Esophagus squamous epithelium (tissue), 5 donors: ENCODE data around the gene CLEC17A. TPM values are rescaled to one million over a fixed set of nuclear protein-coding genes. Genes with fewer than 3 reads are reported as not detected.
"Not testable (repeated sequence)": the region's sequence is repeated elsewhere in the genome, so short reads cannot be mapped to it uniquely, and the experiment has no call there.

Experiments
- DNase-seq: peaks from one replicate; lab custom pipeline; 2025; lab: John Stamatoyannopoulos, UW
- H3K27ac ChIP-seq, 4 donors: fragments of 200-600 bp; sonication (generic); one replicate each; pipeline ENCODE4 v1.5.1; 2016 to 2019; ENCODE audit warnings: mild to moderate bottlenecking in 1 of 4
- H3K27me3 ChIP-seq, 4 donors: fragments of 200-600 bp; sonication (generic); 1 replicate in 3 of 4; 2 replicates in 1 of 4; pipeline versions ENCODE4 v1.5.1 to v1.6.0; 2017 to 2021; ENCODE audit warnings: antibody characterized with exemption in 1 of 4
- H3K36me3 ChIP-seq, 3 donors: fragments of 200-600 bp; sonication (generic); one replicate each; pipeline ENCODE4 v1.5.1; 2016 to 2019
- H3K4me1 ChIP-seq, 3 donors: fragments of 200-600 bp; sonication (generic); one replicate each; pipeline ENCODE4 v1.5.1; 2017 to 2019
- H3K4me3 ChIP-seq, 4 donors: fragments of 200-600 bp; sonication (generic); 1 replicate in 3 of 4; 2 replicates in 1 of 4; pipeline ENCODE4 v1.5.1; 2016 to 2019; ENCODE audit warnings: mild to moderate bottlenecking in 2 of 4, moderate library complexity in 1 of 4
- H3K9me3 ChIP-seq, 3 donors: fragments of 200-600 bp; sonication (generic); one replicate each; pipeline ENCODE4 v1.5.1; 2016 to 2019
- CTCF ChIP-seq, 6 experiments: fragments of 450-650 bp in 4 of 6; fragments of 200-600 bp in 2 of 6; sonication (generic) in 2 of 6; IDR thresholded peaks; one replicate each; pipeline ENCODE4 v1.5.1; 2016 to 2019; ENCODE audit warnings: antibody characterized with exemption in 6 of 6, mild to moderate bottlenecking in 4 of 6, moderate library complexity in 4 of 6
- POLR2A ChIP-seq, 4 donors: fragments of 450-650 bp; IDR thresholded peaks; one replicate each; pipeline ENCODE4 v1.6.1; 2017; ENCODE audit warnings: antibody characterized with exemption in 4 of 4, mild to moderate bottlenecking in 4 of 4, moderate library complexity in 3 of 4
- WGBS, 2 donors: methylation state at CpG; one replicate each; pipeline ENCODE4 v1.1.5; 2018; 5-methylcytosine and 5-hydroxymethylcytosine counted together
- intact Hi-C: fragments of 100-400 bp; cut with DNase I; formaldehyde crosslinking; loops from one replicate; pipeline ENCODE4 v1.15.0; 2022
- total RNA-seq, 4 donors: library from RNA; depleted of rRNA; stranded (reverse); fragments of >200 nt; gene quantifications; one replicate each; pipeline ENCODE4 v1.1.0, GENCODE V29; 2016
- donor health status: DM: yes; HTN: yes; CAD: no.

CLEC17A gene
- total RNA-seq, 4 donors from 2014 or later, result not detected

DNA sequence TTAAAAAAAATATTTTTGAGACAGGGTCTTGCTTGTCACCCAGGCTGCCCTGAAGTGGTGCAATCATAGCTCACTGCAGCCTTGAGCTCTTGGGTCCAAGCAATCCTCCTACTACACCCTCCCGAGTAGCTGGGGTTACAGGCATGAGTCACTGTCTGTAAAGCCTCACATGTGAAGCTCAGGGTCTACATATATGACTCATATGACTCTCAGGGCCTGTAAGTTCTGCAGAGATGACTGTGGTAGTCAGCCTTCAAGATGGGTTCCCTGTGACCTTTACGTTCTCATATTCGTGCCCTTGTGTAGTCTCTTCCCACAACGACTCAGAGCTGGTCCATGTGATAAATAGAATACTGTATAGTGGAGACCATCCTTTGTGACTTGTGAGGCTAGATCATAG is 6.5 kb downstream of the CLEC17A start:
- H3K4me3 ChIP-seq, H3K36me3 ChIP-seq, H3K4me1 ChIP-seq, intact Hi-C loops, H3K9me3 ChIP-seq, DNase-seq, H3K27ac ChIP-seq: not testable (repeated sequence)
- WGBS, 2 donors, result no CpG with 5 or more reads among the region's 4 CpGs
- H3K27me3 ChIP-seq, result peaks cover 0 to 10% (median 0%) of the 10 kb centered on the region in 4 donors

- no peak for DNase-seq
- Histone ChIP-seq H3K9me3 (no peaks in the 10 kb centered on the region), H3K4me3 (no peak overlapping the region), H3K27ac (no peak overlapping the region), H3K27me3 (peaks cover 0 to 16% (median 0%) of the 10 kb centered on the region in 4 donors), H3K36me3 (no peaks in the 10 kb centered on the region), H3K4me1 (no peaks in the 10 kb centered on the region)
- no peak for TF ChIP-seq POLR2A (IDR thresholded peaks at IDR 0.05)
- no peak for TF ChIP-seq CTCF (IDR thresholded peaks at IDR 0.05)
- WGBS, 2 donors, result 83 to 89% methylated on average over 3 of the region's 3 CpGs
- intact Hi-C loops, result no loop called here
Measured at GRCh38 chr19:14595558-14595957, 12.7 kb downstream of the CLEC17A start.

DNA sequence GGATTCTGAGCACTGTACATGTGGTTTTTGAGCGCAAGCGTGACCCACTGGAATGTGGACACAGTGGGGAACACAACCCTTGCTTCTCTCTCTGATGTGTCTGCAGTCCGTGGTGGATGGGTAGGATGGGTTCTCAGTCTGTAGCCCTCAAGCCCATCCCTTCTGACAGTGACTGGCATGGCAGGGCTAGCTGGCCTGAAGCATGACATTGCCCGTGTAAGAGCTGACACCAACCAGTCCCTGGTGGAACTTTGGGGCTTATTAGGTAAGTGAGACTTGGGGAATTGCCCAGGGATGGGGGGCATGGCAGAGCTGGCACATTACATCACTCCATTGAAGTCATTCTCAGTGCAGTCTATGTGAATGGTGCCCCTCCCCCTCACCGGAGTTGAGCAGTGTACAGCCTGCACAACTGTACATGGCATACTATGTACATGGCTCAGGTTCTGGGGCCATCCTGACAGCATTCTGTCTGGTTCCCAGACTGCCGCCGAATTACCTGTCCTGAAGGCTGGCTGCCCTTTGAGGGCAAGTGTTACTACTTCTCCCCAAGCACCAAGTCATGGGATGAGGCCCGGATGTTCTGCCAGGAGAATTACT is 16.8 kb downstream of the CLEC17A start:
- WGBS, 2 donors, result 90 to 95% methylated on average over 2 to 5 of the region's 8 CpGs

GRCh38 chr19:14603990-14604387 is 21.1 kb downstream of the CLEC17A start:
- WGBS, 2 donors, result 71 to 72% methylated on average over 2 of the region's 2 CpGs
- H3K27ac ChIP-seq, result no peak overlapping the region
- H3K36me3 ChIP-seq, result no peaks in the 10 kb centered on the region
- DNase-seq, result no peak
- intact Hi-C loops, result no loop called here
- H3K9me3 ChIP-seq, result no peaks in the 10 kb centered on the region
- no peaks in the 10 kb centered on the region for H3K4me1 ChIP-seq
- TF ChIP-seq CTCF (IDR thresholded peaks at IDR 0.05) (no peak), POLR2A (IDR thresholded peaks at IDR 0.05) (no peak)
- no peaks in the 10 kb centered on the region for H3K27me3 ChIP-seq
- H3K4me3 ChIP-seq, result no peak overlapping the region

More for the DNA sequence above, 16.8 kb downstream of the CLEC17A start:
- H3K27ac ChIP-seq, result no peak overlapping the region
- H3K4me3 ChIP-seq, result no peak overlapping the region
- intact Hi-C loops, result no loop called here
- H3K4me1 ChIP-seq, result no peaks in the 10 kb centered on the region
- peaks cover 0 to 4% (median 0%) of the 10 kb centered on the region in 4 donors for H3K27me3 ChIP-seq
- H3K9me3 ChIP-seq, result no peaks in the 10 kb centered on the region
- no peaks in the 10 kb centered on the region for H3K36me3 ChIP-seq
- TF ChIP-seq POLR2A (IDR thresholded peaks at IDR 0.05) (no peak), CTCF (IDR thresholded peaks at IDR 0.05) (no peak)
- no peak for DNase-seq

DNA sequence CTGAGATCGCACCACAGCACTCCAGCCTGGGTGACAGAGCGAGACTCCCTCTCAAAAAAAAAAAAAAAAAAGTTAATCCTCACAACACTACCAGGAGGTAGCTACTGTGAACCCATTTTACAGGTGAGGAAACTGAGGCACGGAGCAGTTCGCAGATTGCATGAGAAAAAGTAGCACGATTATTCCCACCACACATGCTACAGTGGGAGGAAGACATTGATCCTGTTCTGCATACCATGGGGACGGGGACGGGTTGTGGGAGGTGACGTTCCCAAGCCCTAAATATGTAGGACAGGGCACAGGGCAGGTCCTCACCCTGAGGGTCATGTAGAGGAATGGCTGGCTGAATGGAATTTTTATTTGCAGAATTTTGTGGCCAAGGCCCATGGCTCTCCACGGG is 23.7 kb downstream of the CLEC17A start:
- Histone ChIP-seq H3K9me3 (no peaks in the 10 kb centered on the region), H3K27me3 (no peaks in the 10 kb centered on the region), H3K36me3 (no peaks in the 10 kb centered on the region), H3K4me3 (no peak overlapping the region), H3K27ac (no peak overlapping the region), H3K4me1 (no peaks in the 10 kb centered on the region)
- WGBS, 2 donors, result 65 to 67% methylated on average over 9 of the region's 9 CpGs
- TF ChIP-seq CTCF (IDR thresholded peaks at IDR 0.05) (no peak), POLR2A (IDR thresholded peaks at IDR 0.05) (no peak)
- no peak for DNase-seq
- intact Hi-C loops, result no loop called here

DNA sequence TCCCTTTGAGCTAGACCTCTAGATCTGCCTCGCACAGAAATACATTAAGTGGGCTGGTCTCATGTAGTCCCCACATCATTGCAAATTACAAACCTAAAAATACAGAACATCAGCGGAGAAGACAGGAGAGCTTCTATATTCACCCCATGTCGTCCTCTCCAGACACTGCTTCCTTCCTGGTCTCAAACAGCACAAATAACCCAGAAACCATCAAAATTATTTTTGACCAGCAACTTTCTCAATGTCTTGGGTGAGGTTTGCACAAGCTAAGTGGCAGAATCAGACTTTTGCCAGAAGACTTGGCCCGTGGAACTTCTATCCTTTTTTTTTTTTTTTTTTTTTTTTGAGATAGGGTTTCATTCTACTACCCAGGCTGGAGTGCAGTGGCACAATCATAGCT is 28.2 kb downstream of the CLEC17A start:
- intact Hi-C loops, result no loop called here
- Histone ChIP-seq H3K4me1 (no peaks in the 10 kb centered on the region), H3K36me3 (no peaks in the 10 kb centered on the region), H3K4me3 (no peak overlapping the region), H3K27ac (no peak overlapping the region), H3K27me3 (no peaks in the 10 kb centered on the region), H3K9me3 (no peaks in the 10 kb centered on the region)
- no peak for DNase-seq
- TF ChIP-seq POLR2A (IDR thresholded peaks at IDR 0.05) (no peak), CTCF (IDR thresholded peaks at IDR 0.05) (no peak)
- WGBS, 2 donors, result 57 to 68% methylated on average over 4 of the region's 4 CpGs

- H3K9me3 ChIP-seq, H3K4me1 ChIP-seq, H3K4me3 ChIP-seq, H3K36me3 ChIP-seq, H3K27me3 ChIP-seq, H3K27ac ChIP-seq, intact Hi-C loops, DNase-seq: not testable (repeated sequence)
- WGBS, 2 donors, result 67 to 80% methylated on average over 5 of the region's 5 CpGs
Measured at GRCh38 chr19:14612242-14612641, 29.4 kb downstream of the CLEC17A start.
